Retinal pigment epithelial cell (primary cell): ENCODE results near the gene FAM13C.

Source experiments
- DNase-seq: peaks from one replicate; pipeline ENCODE4 v3.0.0-alpha.2; 2010; ENCODE audit warnings: low read depth
- H3K4me3 ChIP-seq: 2 replicates; pipeline ENCODE4 v1.5.1; 2011; ENCODE audit warnings: mild to moderate bottlenecking, low read length, control low read depth, moderate library complexity
- CTCF ChIP-seq: conservative IDR thresholded peaks from 2 replicates; pipeline ENCODE4 v1.5.1; 2011; ENCODE audit warnings: low read depth, low read length, control low read depth, inconsistent platforms

Gene FAM13C

GRCh38 chr10:59312247-59312646 is 50.1 kb downstream of the FAM13C start:
- TF ChIP-seq CTCF, result no peak
- no peak overlapping the region for H3K4me3 ChIP-seq
- no peak for DNase-seq

- no peak overlapping the region for H3K4me3 ChIP-seq
- no peak for TF ChIP-seq CTCF
- DNase-seq, result no peak
These were observed 51.3 kb downstream of the FAM13C start for GRCh38 chr10:59311025-59311424.

GRCh38 chr10:59310324-59310914 is 51.9 kb downstream of the FAM13C start:
- no peak for TF ChIP-seq CTCF

GRCh38 chr10:59304521-59305097 is 57.7 kb downstream of the FAM13C start:
- no peak overlapping the region for H3K4me3 ChIP-seq
- no peak for TF ChIP-seq CTCF
- DNase-seq, result no peak

More at GRCh38 chr10:59310324-59310914, 51.9 kb downstream of the FAM13C start:
- H3K4me3 ChIP-seq, result no peak overlapping the region
- no peak for DNase-seq

GRCh38 chr10:59303018-59303417 is 59.3 kb downstream of the FAM13C start:
- no peak for DNase-seq
- TF ChIP-seq CTCF, result no peak
- no peak overlapping the region for H3K4me3 ChIP-seq

GRCh38 chr10:59302381-59302780 is 60.0 kb downstream of the FAM13C start:
- no peak for DNase-seq
- no peak overlapping the region for H3K4me3 ChIP-seq
- TF ChIP-seq CTCF, result no peak

GRCh38 chr10:59301067-59301754 is 61.1 kb downstream of the FAM13C start:
- DNase-seq, result no peak

More at GRCh38 chr10:59301067-59301754, 61.1 kb downstream of the FAM13C start:
- no peak overlapping the region for H3K4me3 ChIP-seq
- no peak for TF ChIP-seq CTCF
